ENCODE data around the gene CDRT4.

- TF ChIP-seq CTCF (IDR thresholded peaks at IDR 0.05) (no peak), POLR2A (IDR thresholded peaks at IDR 0.05) (no peak), POLR2AphosphoS5 (IDR thresholded peaks at IDR 0.05; ENCODE audit: insufficient read depth in 1 of 2, low read depth in 1 of 2) (no peak)
Measured at GRCh38 chr17:15501793-15502192, 34.4 kb upstream of the CDRT4 start.
